OCI-LY7 (cell line): ENCODE measurements around the gene NUDT3.
"Not testable (repeated sequence)": the region's sequence is repeated elsewhere in the genome, so short reads cannot be mapped to it uniquely, and the experiment has no call there.

Experiments
- CTCF ChIP-seq: fragments of 200-600 bp; sonication (generic); conservative IDR thresholded peaks from 2 replicates; pipeline ENCODE4 v1.5.1; 2014; ENCODE audit warnings: mild to moderate bottlenecking, antibody characterized with exemption, low read length, moderate library complexity, mixed read lengths
- EZH2phosphoT487 ChIP-seq: fragments of 200-600 bp; sonication (generic); IDR thresholded peaks from 2 replicates; pipeline ENCODE4 v1.6.1; 2018; ENCODE audit warnings: low read depth, borderline replicate concordance, mild to moderate bottlenecking, mixed run types, antibody characterized with exemption, low read length, moderate library complexity, mixed read lengths

DNA sequence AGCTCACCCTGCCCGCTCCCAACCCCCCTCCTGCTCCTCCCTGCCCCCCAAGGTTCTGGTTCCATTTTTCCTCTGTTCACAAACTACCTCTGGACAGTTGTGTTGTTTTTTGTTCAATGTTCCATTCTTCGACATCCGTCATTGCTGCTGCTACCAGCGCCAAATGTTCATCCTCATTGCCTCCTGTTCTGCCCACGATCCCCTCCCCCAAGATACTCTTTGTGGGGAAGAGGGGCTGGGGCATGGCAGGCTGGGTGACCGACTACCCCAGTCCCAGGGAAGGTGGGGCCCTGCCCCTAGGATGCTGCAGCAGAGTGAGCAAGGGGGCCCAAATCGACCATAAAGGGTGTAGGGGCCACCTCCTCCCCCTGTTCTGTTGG lies 146.7 kb downstream of the NUDT3 start:
- not testable (repeated sequence) for TF ChIP-seq CTCF, EZH2phosphoT487
